HFFc6 (cell line): ENCODE measurements around the gene TTBK1. TPM values are rescaled to one million over a fixed set of nuclear protein-coding genes. Genes with fewer than 3 reads are reported as not detected.

Experiments used
- DNase-seq: peaks from one replicate; pipeline ENCODE4 v3.0.0-alpha.2; 2018
- H3K27ac Mint-ChIP-seq: 2 replicates; pipeline ENCODE4 v1.8.0; 2020; ENCODE audit warnings: mild to moderate bottlenecking, mixed read lengths
- H3K27me3 Mint-ChIP-seq: 2 replicates; pipeline ENCODE4 v1.8.0; 2021; ENCODE audit warnings: mild to moderate bottlenecking, moderate library complexity, mixed read lengths; ENCODE audit not compliant: insufficient read depth
- H3K36me3 Mint-ChIP-seq: 2 replicates; pipeline ENCODE4 v1.8.0; 2021; ENCODE audit warnings: low read depth, mixed read lengths
- H3K4me1 Mint-ChIP-seq: 2 replicates; pipeline ENCODE4 v1.8.0; 2020; ENCODE audit warnings: low read depth, mixed read lengths
- H3K4me3 Mint-ChIP-seq: 2 replicates; pipeline ENCODE4 v1.8.0; 2020; ENCODE audit warnings: mild to moderate bottlenecking, moderate library complexity, mixed read lengths
- H3K9me3 Mint-ChIP-seq: 2 replicates; pipeline ENCODE4 v1.8.0; 2020; ENCODE audit warnings: mild to moderate bottlenecking, mixed read lengths
- CTCF ChIP-seq: fragments of 200-600 bp; sonication (generic); IDR thresholded peaks from 2 replicates; pipeline ENCODE4 v1.5.0; 2021; ENCODE audit warnings: antibody characterized with exemption, mild to moderate bottlenecking
- total RNA-seq, 6 experiments: library from RNA; stranded (reverse); fragmentation: NEBNext Ultra II Directional; extraction: Animal tissue kit (Norgen Biotek cat#: 25700); gene quantifications; 2 replicates in 1 of 6; 3 replicates in 5 of 6; pipeline ENCODE4 v1.2.3, GENCODE V29; 2021

TTBK1 gene
- total RNA-seq, 6 experiments from 2014 or later, result not detected

DNA sequence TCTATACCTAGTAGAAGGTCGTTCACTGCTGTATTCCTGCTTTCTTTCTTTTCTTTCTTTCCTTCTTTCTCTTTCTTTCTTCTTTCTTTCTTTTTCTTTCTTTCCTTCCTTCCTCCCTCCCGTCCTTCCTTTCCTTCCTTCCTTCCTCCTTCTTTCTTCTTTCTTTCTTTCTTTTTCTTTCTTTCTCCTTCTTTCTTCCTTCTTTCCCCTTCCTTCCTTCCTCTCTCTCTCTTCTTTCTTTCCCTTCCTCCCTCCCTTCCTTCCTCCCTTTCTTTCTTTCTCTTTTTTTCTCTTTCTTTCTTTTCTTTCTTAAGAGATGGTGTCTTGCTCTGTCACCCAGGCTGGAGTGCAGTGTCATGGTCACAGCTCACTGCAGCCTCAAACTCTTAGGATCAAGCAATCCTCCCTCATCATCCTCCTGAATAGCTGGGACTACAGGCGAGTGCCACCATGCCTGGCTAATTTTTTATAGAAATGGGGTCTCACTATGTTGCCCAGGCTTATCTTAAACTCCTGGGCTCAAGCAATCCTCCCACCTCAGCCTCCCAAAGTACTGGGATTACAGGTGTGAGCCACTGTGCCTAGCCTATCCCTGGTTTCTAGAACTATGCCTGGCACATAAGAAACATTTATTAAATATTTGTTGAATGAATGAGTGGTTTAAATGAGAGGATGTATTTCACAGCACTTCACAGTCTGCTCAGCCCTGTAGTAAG is 11.4 kb upstream of the TTBK1 start:
- TF ChIP-seq CTCF, result no peak
- H3K4me1 Mint-ChIP-seq, result peaks cover 13% of the 10 kb centered on the region

GRCh38 chr6:43235841-43236240 is 7.4 kb upstream of the TTBK1 start:
- Mint-ChIP-seq H3K4me1 (no peaks in the 10 kb centered on the region), H3K9me3 (peaks cover 19% of the 10 kb centered on the region), H3K36me3 (peaks cover 10% of the 10 kb centered on the region), H3K27me3 (peaks cover 51% of the 10 kb centered on the region), H3K27ac (no peak overlapping the region), H3K4me3 (no peak overlapping the region)
- no peak for TF ChIP-seq CTCF
- DNase-seq, result no peak

More for the DNA sequence above, 11.4 kb upstream of the TTBK1 start:
- peaks cover 26% of the 10 kb centered on the region for H3K27me3 Mint-ChIP-seq
- H3K36me3 Mint-ChIP-seq, result no peaks in the 10 kb centered on the region
- H3K9me3 Mint-ChIP-seq, result no peaks in the 10 kb centered on the region
- no peak overlapping the region for H3K27ac Mint-ChIP-seq
- no peak for DNase-seq
- no peak overlapping the region for H3K4me3 Mint-ChIP-seq

GRCh38 chr6:43239054-43239453 is 4.2 kb upstream of the TTBK1 start:
- Mint-ChIP-seq H3K36me3 (peaks cover 10% of the 10 kb centered on the region), H3K27me3 (peaks cover 33% of the 10 kb centered on the region), H3K4me3 (no peak overlapping the region), H3K9me3 (peaks cover 19% of the 10 kb centered on the region), H3K4me1 (no peaks in the 10 kb centered on the region), H3K27ac (no peak overlapping the region)
- DNase-seq, result no peak
- TF ChIP-seq CTCF, result no peak

GRCh38 chr6:43240950-43241349 is 2.3 kb upstream of the TTBK1 start:
- no peak for DNase-seq
- peaks cover 19% of the 10 kb centered on the region for H3K9me3 Mint-ChIP-seq
- no peak overlapping the region for H3K27ac Mint-ChIP-seq
- no peak overlapping the region for H3K4me3 Mint-ChIP-seq
- H3K4me1 Mint-ChIP-seq, result no peaks in the 10 kb centered on the region
- peaks cover 10% of the 10 kb centered on the region for H3K36me3 Mint-ChIP-seq
- peaks cover 33% of the 10 kb centered on the region for H3K27me3 Mint-ChIP-seq
- no peak for TF ChIP-seq CTCF

GRCh38 chr6:43241446-43241845 is 1.8 kb upstream of the TTBK1 start:
- H3K9me3 Mint-ChIP-seq, result peaks cover 19% of the 10 kb centered on the region
- no peak overlapping the region for H3K4me3 Mint-ChIP-seq
- no peak for DNase-seq
- peaks cover 10% of the 10 kb centered on the region for H3K36me3 Mint-ChIP-seq
- H3K27me3 Mint-ChIP-seq, result peaks cover 33% of the 10 kb centered on the region
- TF ChIP-seq CTCF, result no peak
- H3K27ac Mint-ChIP-seq, result no peak overlapping the region
- no peaks in the 10 kb centered on the region for H3K4me1 Mint-ChIP-seq
